HepG2 (cell line): ENCODE measurements around the gene CISD3. TPM values are rescaled to one million over a fixed set of nuclear protein-coding genes. Genes with fewer than 3 reads are reported as not detected.
A peak's percentile ranks its signal among the peaks of the same experiment; 100 is the strongest.

Experiments
- AGO2 ChIP-seq: fragments of 200-400 bp; formaldehyde crosslinking; optimal IDR thresholded peaks from 2 replicates; pipeline ENCODE3; 2017; ENCODE audit warnings: mild to moderate bottlenecking, low read depth, low read length, moderate library complexity
- ATRX ChIP-seq: sonication (generic); formaldehyde crosslinking; IDR thresholded peaks from 2 replicates; pipeline ENCODE4 v1.4.0; 2020; ENCODE audit warnings: missing genetic modification reagents, borderline replicate concordance
- BCL6 ChIP-seq: IDR thresholded peaks from 2 replicates; pipeline ENCODE4 v1.6.1; 2016; ENCODE audit warnings: missing genetic modification reagents, missing compliant biosample characterization
- CBFB ChIP-seq: sonication (generic); formaldehyde crosslinking; IDR thresholded peaks from 2 replicates; pipeline ENCODE4 v1.4.0; 2020; ENCODE audit warnings: missing genetic modification reagents
- HOXA9 ChIP-seq: sonication (generic); formaldehyde crosslinking; IDR thresholded peaks from 2 replicates; pipeline ENCODE4 v1.8.1; 2022; ENCODE audit warnings: missing genetic modification reagents, mild to moderate bottlenecking, moderate library complexity, borderline replicate concordance
- MXI1 ChIP-seq: IDR thresholded peaks from 3 replicates; pipeline ENCODE4 v1.6.1; 2012; ENCODE audit warnings: low read depth, low read length, inconsistent platforms, borderline replicate concordance
- POLR2AphosphoS2 ChIP-seq: IDR thresholded peaks from 2 replicates; pipeline ENCODE4 v1.6.1; 2011; ENCODE audit warnings: low read depth, low read length, improper control_type of control experiment
- PRDM10 ChIP-seq: sonication (generic); formaldehyde crosslinking; IDR thresholded peaks from 2 replicates; pipeline ENCODE4 v1.4.0; 2020; ENCODE audit warnings: low read depth, missing genetic modification reagents
- SAP130 ChIP-seq: IDR thresholded peaks from 2 replicates; pipeline ENCODE4 v1.6.1; 2016; ENCODE audit warnings: low read depth
- ZC3H4 ChIP-seq: sonication (generic); formaldehyde crosslinking; IDR thresholded peaks from 2 replicates; pipeline ENCODE4 v1.4.0; 2020; ENCODE audit warnings: missing genetic modification reagents, borderline replicate concordance
- ZNF224 ChIP-seq: sonication (generic); formaldehyde crosslinking; IDR thresholded peaks from 2 replicates; pipeline ENCODE4 v1.5.0; 2020; ENCODE audit warnings: mild to moderate bottlenecking, missing genetic modification reagents
- ZNF446 ChIP-seq: sonication (generic); formaldehyde crosslinking; IDR thresholded peaks from 2 replicates; pipeline ENCODE4 v1.5.0; 2020; ENCODE audit warnings: mild to moderate bottlenecking, missing genetic modification reagents
- ZNF562 ChIP-seq: sonication (generic); formaldehyde crosslinking; IDR thresholded peaks from 2 replicates; pipeline ENCODE4 v1.8.0; 2022; ENCODE audit warnings: missing genetic modification reagents, borderline replicate concordance
- ZNF737 ChIP-seq: sonication (generic); formaldehyde crosslinking; IDR thresholded peaks from 2 replicates; pipeline ENCODE4 v1.5.0; 2020; ENCODE audit warnings: missing genetic modification reagents, mild to moderate bottlenecking, borderline replicate concordance
- ZNF772 ChIP-seq: sonication (generic); formaldehyde crosslinking; IDR thresholded peaks from 2 replicates; pipeline ENCODE4 v1.5.0; 2020; ENCODE audit warnings: mild to moderate bottlenecking, missing genetic modification reagents
- ZSCAN31 ChIP-seq: sonication (generic); formaldehyde crosslinking; IDR thresholded peaks from 2 replicates; pipeline ENCODE4 v1.5.0; 2020; ENCODE audit warnings: low read depth, mild to moderate bottlenecking, missing genetic modification reagents
- polyA plus RNA-seq, 8 experiments: library from polyadenylated mRNA; depleted of rRNA in 3 of 8; stranded (reverse) in 7 of 8; unstranded in 1 of 8; fragments of >200 nt; fragmentation: Illumina TruSeq in 4 of 8; extraction: Trizol in 4 of 8; gene quantifications; 2 replicates each; pipeline versions ENCODE4 v1.2.1 to v1.2.3, GENCODE V29; 2011 to 2016; ENCODE audit warnings: low read depth in 4 of 8, missing spikeins in 1 of 8, mixed read lengths in 1 of 8; ENCODE audit not compliant: insufficient read depth in 1 of 8
- total RNA-seq, 5 experiments: library from RNA; depleted of rRNA; stranded (reverse); fragments of >200 nt; fragmentation: Illumina TruSeq; extraction: Trizol; gene quantifications; 2 replicates each; pipeline ENCODE4 v1.2.3, GENCODE V29; 2016; ENCODE audit warnings: low read depth in 1 of 5
- TF ChIP-seq, protein P1 (sequence below): sonication (generic); formaldehyde crosslinking; IDR thresholded peaks from 2 replicates; pipeline ENCODE4 v1.4.0; 2020; ENCODE audit warnings: mild to moderate bottlenecking, missing genetic modification reagents

The CISD3 gene
- total and polyA plus RNA-seq, 2 of the 13 experiments (the other 11 are each of a cell fraction or from before 2014, with no cell fraction given) = 30.0 to 34.1 TPM

GRCh38 chr17:38724337-38724988, 5.7 kb upstream of the CISD3 start (continued):
- TF ChIP-seq ZC3H4 (CRISPR knock-in tag) = no peak
- TF ChIP-seq ZNF224 (CRISPR knock-in tag) = no peak
- no peak for TF ChIP-seq SAP130
- TF ChIP-seq ZSCAN31 (CRISPR knock-in tag) = no peak
- no peak for TF ChIP-seq HOXA9 (CRISPR knock-in tag)
- peak; percentile 89 for TF ChIP-seq AGO2
- TF ChIP-seq ATRX (CRISPR knock-in tag) = no peak
- TF ChIP-seq ZNF562 (CRISPR knock-in tag) = no peak
- no peak for TF ChIP-seq BCL6 (CRISPR knock-in tag)
- TF ChIP-seq POLR2AphosphoS2 = no peak
- TF ChIP-seq ZNF772 (CRISPR knock-in tag) = no peak
- TF ChIP-seq, protein P1, sequence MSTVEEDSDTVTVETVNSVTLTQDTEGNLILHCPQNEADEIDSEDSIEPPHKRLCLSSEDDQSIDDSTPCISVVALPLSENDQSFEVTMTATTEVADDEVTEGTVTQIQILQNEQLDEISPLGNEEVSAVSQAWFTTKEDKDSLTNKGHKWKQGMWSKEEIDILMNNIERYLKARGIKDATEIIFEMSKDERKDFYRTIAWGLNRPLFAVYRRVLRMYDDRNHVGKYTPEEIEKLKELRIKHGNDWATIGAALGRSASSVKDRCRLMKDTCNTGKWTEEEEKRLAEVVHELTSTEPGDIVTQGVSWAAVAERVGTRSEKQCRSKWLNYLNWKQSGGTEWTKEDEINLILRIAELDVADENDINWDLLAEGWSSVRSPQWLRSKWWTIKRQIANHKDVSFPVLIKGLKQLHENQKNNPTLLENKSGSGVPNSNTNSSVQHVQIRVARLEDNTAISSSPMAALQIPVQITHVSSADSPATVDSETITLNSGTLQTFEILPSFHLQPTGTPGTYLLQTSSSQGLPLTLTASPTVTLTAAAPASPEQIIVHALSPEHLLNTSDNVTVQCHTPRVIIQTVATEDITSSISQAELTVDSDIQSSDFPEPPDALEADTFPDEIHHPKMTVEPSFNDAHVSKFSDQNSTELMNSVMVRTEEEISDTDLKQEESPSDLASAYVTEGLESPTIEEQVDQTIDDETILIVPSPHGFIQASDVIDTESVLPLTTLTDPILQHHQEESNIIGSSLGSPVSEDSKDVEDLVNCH (CRISPR knock-in tag) = no peak
- no peak for TF ChIP-seq ZNF446 (CRISPR knock-in tag)
- no peak for TF ChIP-seq ZNF737
- no peak for TF ChIP-seq CBFB
- TF ChIP-seq MXI1 = no peak
- TF ChIP-seq PRDM10 (CRISPR knock-in tag) = no peak
- TF ChIP-seq, all 625 proteins: peak for 4
